Measurements from ENCODE around the gene IFI27L2. TPM values are rescaled to one million over a fixed set of nuclear protein-coding genes. Genes with fewer than 3 reads are reported as not detected.

IFI27L2 gene
- total and polyA plus RNA-seq, 2 experiments from 2014 or later = 23.4 to 38.5 TPM

- no peaks in the 10 kb centered on the region for H3F3A ChIP-seq (replicated peaks; ENCODE audit: low read depth)
- no peak overlapping the region for H3K4me2 ChIP-seq
These were observed 34.4 kb upstream of the IFI27L2 start for GRCh38 chr14:94163796-94164195.

More at GRCh38 chr14:94163796-94164195, 34.4 kb upstream of the IFI27L2 start:
- Mint-ChIP-seq H3K27ac (no peak overlapping the region), H3K36me3 (ENCODE audit: low read depth) (no peaks in the 10 kb centered on the region), H3K27me3 (ENCODE audit: insufficient read depth, low read depth, poor library complexity) (peaks cover 12% of the 10 kb centered on the region), H3K9me3 (no peaks in the 10 kb centered on the region), H3K4me3 (no peak overlapping the region), H3K4me1 (peaks cover 25% of the 10 kb centered on the region)
- no peaks in the 10 kb centered on the region for H3K36me3 ChIP-seq (ENCODE audit: insufficient read depth)
- peaks cover 17% of the 10 kb centered on the region for H3K4me1 ChIP-seq (ENCODE audit: insufficient read depth)
- ATAC-seq (peak; percentile 51), DNase-seq (ENCODE audit: low spot score) (peak; percentile 53)
- H3K9me2 ChIP-seq (ENCODE audit: insufficient read depth) = no peaks in the 10 kb centered on the region
- H3K27ac ChIP-seq (ENCODE audit: low read depth) = no peak overlapping the region
- H2AFZ ChIP-seq = no peak overlapping the region; the same call in 1 of the 2 replicates
- H3K79me2 ChIP-seq (replicated peaks; ENCODE audit: insufficient read depth) = no peaks in the 10 kb centered on the region
- H4K20me1 ChIP-seq (replicated peaks; ENCODE audit: insufficient read depth) = no peaks in the 10 kb centered on the region
- H3K4me3 ChIP-seq = no peak overlapping the region
- TF ChIP-seq EZH2phosphoT487 (IDR thresholded peaks at IDR 0.05; ENCODE audit: unreplicated experiment) = no peak
- TF ChIP-seq ETS1 (IDR thresholded peaks at IDR 0.05) = no peak
- no peak for TF ChIP-seq REST (IDR thresholded peaks at IDR 0.05; ENCODE audit: unreplicated experiment)
- TF ChIP-seq ZNF462 (CRISPR knock-in tag; IDR thresholded peaks at IDR 0.05) = no peak
- TF ChIP-seq EZH2 (IDR thresholded peaks at IDR 0.05; ENCODE audit: low read depth, unreplicated experiment) = no peak
- TF ChIP-seq CREB1 (CRISPR knock-in tag; IDR thresholded peaks at IDR 0.05; ENCODE audit: low read depth) = no peak
- TF ChIP-seq CTCF (conservative IDR thresholded peaks at IDR 0.05; ENCODE audit: low read depth in 2 of 2) = no peak
- no peak for TF ChIP-seq ZNF331 (CRISPR knock-in tag; IDR thresholded peaks at IDR 0.05; ENCODE audit: low read depth)
- no peak for TF ChIP-seq STAT1 (IDR thresholded peaks at IDR 0.05; ENCODE audit: unreplicated experiment)
- TF ChIP-seq POLR2AphosphoS5 (IDR thresholded peaks at IDR 0.05; ENCODE audit: low read depth) = no peak
- H3K27me3 ChIP-seq (ENCODE audit: insufficient read depth) = peaks cover 11% of the 10 kb centered on the region
